ENCODE results near the gene RHOBTB3.

Gene RHOBTB3

DNA sequence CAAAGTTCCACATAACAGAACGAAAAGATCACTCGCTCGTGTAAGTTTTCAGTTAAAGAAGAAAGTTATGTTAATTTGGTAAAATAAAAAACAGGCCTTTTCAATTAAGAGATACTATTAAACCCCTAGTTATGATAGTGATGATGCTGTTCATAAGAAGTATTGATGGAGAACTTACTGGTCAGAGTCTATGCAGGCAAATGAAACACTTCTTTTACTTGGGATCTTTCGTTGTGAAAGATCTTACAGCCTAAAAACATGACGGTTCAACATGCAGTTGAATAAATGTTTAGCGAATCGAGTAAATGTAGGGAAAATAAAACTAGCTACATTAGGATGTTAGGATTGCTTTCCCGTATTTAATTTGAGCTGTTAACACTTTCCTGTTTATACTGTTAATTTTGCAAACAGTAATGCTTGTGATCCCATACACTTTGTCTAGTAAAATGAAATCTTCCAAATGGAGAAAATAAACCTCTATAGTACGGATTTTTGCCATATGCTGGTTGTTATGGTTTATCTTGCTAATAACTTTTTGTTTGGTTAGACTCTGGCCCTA lies 2.0 kb downstream of the RHOBTB3 start:
- no peak for DNase-seq

DNA sequence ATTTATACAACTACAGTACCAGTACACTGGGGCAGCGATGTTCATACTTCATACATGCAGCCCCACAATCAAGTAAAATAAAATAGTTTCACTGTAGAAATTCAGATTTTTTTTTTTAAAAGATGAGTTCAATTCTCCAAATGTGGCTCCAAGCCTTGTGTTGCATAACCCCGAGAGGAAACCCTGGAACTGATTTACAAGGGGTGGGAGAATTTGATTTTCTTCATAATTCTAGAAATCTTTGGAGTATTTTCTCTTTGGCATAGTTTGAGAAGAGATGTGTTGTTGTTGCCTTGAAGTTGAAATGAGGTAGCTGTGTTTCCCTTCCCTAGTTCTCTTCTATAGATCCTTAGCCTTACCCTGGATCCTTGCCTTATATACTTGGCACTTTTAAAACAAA lies 3.1 kb downstream of the RHOBTB3 start:
- no peak for DNase-seq

GRCh38 chr5:95734906-95735305 lies 3.8 kb downstream of the RHOBTB3 start:
- no peak for DNase-seq

DNA sequence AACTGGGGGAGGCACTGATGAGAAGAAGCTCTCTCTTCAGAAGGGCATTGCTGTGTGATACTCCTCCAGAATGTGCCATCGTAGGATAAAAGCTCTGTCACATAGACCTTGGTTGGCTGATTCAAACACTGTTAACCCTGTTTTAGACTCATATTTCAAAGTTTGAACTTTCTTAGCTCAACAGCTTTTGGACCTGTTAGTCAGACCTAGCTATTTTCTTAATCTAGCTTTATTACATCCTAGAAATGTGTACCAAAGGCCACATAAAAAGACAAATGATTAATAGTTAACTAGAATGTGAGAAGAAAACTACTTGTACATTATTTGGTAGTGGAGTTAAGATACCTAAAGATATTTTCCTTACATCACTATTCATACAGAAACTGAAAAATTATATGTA lies 4.3 kb downstream of the RHOBTB3 start:
- DNase-seq, result no peak

DNA sequence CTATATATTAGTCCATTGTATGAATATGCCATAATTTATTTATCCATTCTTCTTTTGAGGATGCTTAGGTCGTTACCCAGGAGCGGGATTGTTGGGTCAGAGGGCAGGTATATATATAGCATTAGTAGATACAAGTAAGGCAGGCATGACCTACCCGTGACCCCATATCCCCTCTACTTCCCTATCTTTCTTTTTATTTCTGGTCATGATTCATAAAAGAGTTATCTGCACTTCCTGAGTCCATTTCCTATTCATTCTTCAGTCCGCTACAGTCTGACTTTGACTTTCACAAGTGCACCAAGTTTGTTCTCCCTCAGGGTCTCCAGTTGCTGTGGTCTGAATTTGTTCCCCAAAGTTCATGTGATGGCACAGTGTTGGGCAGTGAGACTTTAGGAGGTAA lies 6.9 kb downstream of the RHOBTB3 start:
- no peak for DNase-seq

GRCh38 chr5:95738834-95739233 lies 7.7 kb downstream of the RHOBTB3 start:
- no peak for DNase-seq

GRCh38 chr5:95739857-95740256 lies 8.7 kb downstream of the RHOBTB3 start:
- no peak for DNase-seq

DNA sequence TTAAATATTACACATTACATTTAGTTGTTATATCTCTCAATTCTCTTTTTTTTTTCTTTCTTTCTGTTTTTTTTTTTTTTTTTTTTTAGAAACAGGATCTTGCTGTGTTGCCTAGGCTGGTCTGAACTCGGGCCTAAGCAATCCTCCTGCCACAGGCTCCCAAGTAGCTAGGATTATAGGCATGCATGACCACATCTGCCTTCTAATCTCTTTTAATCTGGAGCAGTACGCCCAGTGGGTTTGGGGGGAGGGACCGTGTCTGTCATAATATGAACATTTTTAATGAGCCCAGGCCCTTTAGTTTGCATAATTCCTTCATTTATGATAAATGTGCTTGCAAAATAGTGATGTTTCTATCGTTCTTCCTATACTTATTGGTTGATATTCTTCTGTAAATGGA lies 10.3 kb downstream of the RHOBTB3 start:
- DNase-seq, result no peak

- no peak for DNase-seq
These were observed 12.1 kb downstream of the RHOBTB3 start for GRCh38 chr5:95743232-95743631.

DNA sequence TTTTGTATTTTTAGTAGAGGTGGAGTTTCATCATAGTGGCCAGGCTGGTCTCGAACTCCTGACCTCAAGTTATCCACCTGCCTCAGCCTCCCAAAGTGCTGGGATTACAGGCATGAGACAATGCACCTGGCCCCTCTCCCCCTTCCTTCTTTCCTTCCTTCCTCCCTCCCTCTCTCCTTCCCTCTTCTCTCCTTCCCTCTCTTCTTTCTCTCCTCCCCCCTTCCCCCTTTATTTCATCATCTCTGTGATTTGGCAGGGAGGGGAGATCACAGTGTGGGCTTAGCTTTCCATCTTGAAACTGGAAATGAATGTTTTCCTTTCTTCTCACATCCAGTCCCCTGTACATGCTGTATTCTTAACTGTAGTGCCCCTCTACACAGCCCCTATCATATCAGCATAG lies 12.7 kb downstream of the RHOBTB3 start:
- no peak for DNase-seq

DNA sequence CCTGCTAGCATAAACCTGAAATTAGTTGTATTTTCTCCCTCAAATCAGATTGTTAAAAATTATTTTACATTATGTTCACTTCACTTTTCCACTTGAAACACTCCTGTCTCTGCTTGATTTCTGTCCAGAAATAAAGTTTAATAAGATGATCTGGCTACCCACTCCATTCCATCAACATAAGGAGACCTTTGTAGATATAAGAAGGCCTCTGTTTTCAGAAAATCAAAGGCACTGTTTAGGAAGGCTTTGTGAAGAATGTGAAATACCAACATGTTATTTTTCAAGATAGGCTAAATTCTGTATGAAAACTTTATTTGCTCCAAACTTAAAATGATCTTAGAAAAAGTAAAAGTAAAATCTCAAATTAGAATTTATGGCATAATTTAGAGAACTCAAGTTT lies 15.1 kb downstream of the RHOBTB3 start:
- no peak for DNase-seq

- DNase-seq, result no peak
These were observed 15.9 kb downstream of the RHOBTB3 start for GRCh38 chr5:95746722-95747679.

DNA sequence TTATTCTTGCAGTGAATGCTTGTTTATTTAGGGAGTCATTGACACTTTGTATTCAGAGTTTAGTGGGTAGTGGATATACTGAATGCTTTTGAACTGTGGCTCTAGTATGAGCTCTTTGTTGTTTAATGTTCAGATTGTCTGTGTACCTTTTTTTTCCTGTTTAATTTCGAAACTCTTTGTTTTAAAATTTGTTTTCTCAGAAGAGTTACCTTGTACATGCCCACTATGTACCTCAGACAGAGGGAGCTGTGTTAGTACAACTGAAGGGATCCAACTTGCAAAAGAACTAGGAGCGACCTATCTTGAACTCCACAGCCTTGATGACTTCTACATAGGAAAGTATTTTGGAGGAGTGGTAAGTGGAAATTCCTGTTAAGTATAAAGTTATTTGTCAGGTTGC lies 17.0 kb downstream of the RHOBTB3 start:
- DNase-seq, result no peak

DNA sequence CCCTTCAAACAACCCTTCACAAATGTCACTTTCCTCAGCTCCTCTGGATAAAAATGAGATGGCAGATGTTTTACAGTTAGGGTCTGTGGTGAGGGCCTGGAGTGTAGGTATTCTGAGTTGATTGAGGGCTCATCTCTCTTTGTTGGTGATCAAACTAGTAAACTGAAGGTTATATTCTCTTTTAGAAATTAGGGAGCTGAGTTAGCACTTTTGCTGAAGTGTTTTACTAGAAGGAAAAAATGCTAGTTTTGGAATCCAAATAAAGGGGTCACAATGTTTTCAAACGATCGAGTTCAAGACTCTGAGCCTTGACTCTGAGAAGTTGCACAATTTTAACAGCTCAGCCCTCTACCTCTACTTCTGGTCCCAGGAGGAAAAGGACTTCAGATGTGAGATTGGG lies 23.4 kb downstream of the RHOBTB3 start:
- DNase-seq, result no peak

GRCh38 chr5:95759005-95759404 lies 27.9 kb downstream of the RHOBTB3 start:
- DNase-seq, result no peak

DNA sequence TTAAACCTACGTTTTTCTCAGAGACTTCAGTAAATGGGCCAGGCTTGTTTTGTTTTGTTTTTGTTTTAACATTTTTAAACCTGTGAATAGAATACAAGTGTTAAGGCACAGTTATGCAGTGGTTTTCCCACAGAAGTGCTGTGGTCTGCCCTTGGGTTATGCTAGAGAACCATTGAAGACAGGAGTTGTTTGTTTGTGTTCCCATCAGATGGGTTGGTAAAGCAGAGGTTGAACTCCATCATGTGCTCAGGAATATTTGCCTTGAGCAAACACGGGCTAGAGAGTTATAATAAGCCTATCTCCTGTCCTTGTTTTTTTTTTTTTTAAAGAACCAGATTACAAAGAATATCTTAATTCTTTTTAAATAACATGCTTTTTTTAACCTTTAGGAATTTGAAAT lies 28.5 kb downstream of the RHOBTB3 start:
- DNase-seq, result no peak

GRCh38 chr5:95760273-95761191 lies 29.4 kb downstream of the RHOBTB3 start:
- DNase-seq, result no peak

GRCh38 chr5:95761771-95762651 lies 30.9 kb downstream of the RHOBTB3 start:
- DNase-seq, result no peak

- DNase-seq, result no peak
These were observed 31.5 kb downstream of the RHOBTB3 start for GRCh38 chr5:95762652-95763041.

DNA sequence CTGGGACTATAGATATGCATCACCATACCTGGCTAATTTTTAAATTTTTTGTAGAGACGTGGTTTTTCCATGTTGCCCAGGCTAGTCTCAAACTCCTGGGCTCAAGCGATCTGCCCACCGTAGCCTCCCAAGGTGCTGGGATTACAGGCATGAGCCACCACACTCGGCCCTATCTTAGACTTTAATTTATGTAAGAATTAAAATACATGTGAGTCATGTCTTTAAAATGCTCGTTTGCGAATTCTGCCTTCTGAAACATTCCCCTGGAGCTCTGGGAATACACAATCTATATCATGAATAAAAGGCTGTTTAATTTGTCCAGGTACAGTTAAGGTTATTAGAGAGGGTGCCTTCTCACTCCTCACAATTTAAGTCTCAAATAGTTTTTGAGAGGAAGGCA lies 32.8 kb downstream of the RHOBTB3 start:
- DNase-seq, result no peak

- DNase-seq, result no peak
These were observed 37.6 kb downstream of the RHOBTB3 start for GRCh38 chr5:95768731-95769130.

Data from activated CD4-positive, alpha-beta T cell treated with anti-CD3 and anti-CD28 coated beads, Interleukin-2, amount 50 U/mL, for 48 hours (primary cell).